HFF-Myc (cell line): ENCODE data around the gene SPATS2L.

ENCODE experiments used
- DNase-seq: peaks from one replicate; pipeline ENCODE4 v3.0.0-alpha.2; 2011; ENCODE audit warnings: low read depth; ENCODE audit errors: extremely low read depth
- H3K4me3 ChIP-seq: replicated peaks from 2 replicates; pipeline ENCODE4 v1.5.1; 2011; ENCODE audit warnings: low read depth, mild to moderate bottlenecking, control low read depth, low read length
- TF ChIP-seq, protein P1 (sequence below): IDR thresholded peaks from 2 replicates; pipeline ENCODE4 v1.5.1; 2012; ENCODE audit warnings: mild to moderate bottlenecking, low read depth, low read length, control low read depth; ENCODE audit errors: missing control alignments

Gene SPATS2L

DNA sequence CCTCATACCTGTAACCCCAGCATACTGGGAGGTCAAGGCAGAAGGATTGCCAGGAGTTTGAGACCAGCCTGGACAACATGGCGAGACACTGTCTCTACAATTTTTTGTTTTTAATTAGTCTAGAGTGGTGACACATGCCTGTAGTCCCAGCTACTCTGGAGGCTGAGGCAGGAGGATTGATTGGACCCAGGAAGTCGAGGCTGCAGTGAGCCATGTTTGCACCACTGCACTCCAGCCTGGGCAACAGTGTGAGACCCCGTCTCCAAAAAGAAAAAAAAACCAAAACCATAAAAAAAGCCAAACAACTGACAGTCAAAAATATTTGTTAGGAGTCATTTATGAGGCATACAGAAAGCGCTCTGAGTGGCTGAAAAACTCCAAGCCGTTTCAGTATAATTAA, 107.9 kb downstream of the SPATS2L start:
- no peak overlapping the region for H3K4me3 ChIP-seq
- TF ChIP-seq, protein P1, sequence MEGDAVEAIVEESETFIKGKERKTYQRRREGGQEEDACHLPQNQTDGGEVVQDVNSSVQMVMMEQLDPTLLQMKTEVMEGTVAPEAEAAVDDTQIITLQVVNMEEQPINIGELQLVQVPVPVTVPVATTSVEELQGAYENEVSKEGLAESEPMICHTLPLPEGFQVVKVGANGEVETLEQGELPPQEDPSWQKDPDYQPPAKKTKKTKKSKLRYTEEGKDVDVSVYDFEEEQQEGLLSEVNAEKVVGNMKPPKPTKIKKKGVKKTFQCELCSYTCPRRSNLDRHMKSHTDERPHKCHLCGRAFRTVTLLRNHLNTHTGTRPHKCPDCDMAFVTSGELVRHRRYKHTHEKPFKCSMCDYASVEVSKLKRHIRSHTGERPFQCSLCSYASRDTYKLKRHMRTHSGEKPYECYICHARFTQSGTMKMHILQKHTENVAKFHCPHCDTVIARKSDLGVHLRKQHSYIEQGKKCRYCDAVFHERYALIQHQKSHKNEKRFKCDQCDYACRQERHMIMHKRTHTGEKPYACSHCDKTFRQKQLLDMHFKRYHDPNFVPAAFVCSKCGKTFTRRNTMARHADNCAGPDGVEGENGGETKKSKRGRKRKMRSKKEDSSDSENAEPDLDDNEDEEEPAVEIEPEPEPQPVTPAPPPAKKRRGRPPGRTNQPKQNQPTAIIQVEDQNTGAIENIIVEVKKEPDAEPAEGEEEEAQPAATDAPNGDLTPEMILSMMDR = no peak
- no peak for DNase-seq

DNA sequence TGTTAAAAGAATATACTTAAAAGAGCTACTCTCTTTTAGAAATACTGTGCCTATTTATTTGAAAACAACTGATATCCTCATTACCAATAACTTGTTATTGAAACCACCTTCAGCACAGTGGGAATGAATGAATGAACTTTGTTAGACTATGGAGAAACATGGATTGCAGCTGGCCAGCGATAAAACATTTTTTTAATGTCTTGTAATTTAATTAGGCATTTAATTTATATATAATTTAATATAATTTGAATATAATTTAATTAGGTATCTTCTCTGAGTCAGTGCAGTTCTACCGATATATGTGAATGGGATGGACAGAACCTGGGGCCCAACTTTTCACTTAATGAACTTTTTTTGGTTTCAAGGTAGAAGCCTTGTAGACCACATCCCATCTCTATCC, 109.0 kb downstream of the SPATS2L start:
- TF ChIP-seq, protein P1 = no peak
- no peak for DNase-seq
- no peak overlapping the region for H3K4me3 ChIP-seq

DNA sequence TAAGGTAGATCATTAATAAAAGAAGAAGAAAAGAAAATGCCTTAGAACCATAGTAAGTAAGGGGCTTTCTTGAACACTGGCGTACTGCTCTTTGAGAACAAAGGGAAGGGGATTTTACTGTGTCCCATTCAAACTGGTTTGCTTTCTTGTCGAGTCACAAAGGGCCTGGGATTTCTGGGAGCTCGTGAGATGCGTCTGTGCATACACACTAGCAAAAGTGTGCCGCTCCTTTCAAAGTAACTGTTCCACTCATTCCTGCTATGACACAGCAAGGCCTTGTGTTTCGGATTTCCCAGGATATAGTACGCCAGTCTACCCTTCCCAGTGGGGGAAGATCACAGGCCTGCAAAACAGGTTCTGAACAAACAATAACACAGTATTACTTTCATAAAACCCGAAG, 110.4 kb downstream of the SPATS2L start:
- no peak for DNase-seq
- H3K4me3 ChIP-seq = no peak overlapping the region
- TF ChIP-seq, protein P1 = no peak

DNA sequence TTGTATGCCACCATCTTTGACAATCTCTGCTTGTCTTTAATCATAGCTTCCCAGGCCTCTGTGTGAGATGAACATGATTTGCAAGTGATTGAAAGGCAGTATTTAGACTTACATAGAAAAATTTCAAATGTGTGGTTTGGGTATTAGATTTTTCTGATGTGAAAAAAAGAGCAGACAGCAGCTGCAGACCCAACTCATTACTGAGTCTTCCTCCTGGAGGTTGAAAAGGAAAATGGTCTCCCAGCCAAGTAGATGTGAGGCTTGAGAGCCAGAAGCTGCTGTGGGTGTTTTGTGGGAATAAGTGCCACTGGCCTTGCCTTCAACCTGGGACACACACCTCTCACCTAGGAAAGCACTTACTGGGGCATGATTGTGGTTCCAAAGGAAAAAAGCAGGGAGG, 110.9 kb downstream of the SPATS2L start:
- no peak for DNase-seq
- no peak overlapping the region for H3K4me3 ChIP-seq
- TF ChIP-seq, protein P1 = no peak

DNA sequence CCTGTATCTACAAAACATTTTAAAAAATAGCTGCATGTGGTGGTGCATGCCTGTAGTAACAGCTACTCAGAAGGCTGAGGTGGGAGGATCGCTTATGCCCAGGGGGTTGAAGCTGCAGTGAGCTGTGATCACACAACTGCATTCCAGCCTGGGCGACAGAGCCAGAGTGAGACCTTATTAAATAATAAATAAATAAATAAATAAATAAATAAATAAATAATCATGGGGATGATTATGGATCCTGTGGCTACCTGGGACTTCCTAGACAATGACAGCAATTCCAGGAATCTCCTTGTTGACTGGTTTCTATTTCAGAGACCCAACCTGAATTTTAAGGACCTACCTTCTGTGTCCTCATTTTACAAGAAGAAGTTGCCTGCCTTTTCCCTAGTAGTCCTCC, 111.9 kb downstream of the SPATS2L start:
- DNase-seq = no peak
- TF ChIP-seq, protein P1 = no peak
- H3K4me3 ChIP-seq = no peak overlapping the region

DNA sequence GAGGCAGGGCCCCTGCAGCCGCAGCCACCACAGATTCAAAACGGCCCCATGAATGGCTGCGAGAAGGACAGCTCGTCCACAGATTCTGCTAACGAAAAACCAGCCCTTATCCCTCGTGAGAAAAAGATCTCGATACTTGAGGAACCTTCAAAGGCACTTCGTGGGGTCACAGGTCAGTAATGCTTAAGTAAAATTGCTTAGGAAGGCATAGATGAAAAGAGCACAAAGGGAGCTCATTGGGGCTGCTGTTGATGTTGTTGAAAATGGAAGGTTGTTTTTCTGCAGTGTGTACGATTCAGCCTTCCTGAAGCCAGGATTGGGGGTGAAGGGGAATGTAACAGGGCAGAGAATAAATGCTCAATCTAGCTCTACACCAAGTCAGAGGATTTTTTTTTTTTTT, 112.8 kb downstream of the SPATS2L start:
- TF ChIP-seq, protein P1 = no peak
- H3K4me3 ChIP-seq = no peak overlapping the region
- no peak for DNase-seq

DNA sequence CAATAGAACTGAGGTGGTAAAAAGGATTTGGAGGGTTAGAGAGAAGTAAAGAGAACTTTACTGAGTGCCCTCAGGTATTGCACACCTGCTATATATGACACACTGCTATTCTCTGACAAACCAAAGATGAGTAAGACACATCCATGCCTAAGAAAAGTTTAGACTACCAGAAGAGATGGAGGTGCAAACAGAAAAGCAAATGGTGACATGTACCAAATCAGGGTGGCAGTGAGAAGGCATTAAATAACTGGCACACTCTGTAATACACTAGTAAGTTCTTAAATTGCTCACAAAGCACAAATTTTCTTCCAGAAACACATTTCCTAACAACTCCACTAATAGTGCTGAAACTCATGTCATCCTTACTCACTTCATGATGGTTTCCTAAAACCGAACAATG, 114.8 kb downstream of the SPATS2L start:
- H3K4me3 ChIP-seq = no peak overlapping the region
- TF ChIP-seq, protein P1 = no peak
- no peak for DNase-seq
